ENCODE data around the gene NRXN2.

Gene NRXN2

GRCh38 chr11:64591257-64592233, 131.5 kb downstream of the NRXN2 start:
- in situ Hi-C loops (cut with MboI; ENCODE audit: low pct_unique_long_range_greater_than_20kb, low sequenced_read_pairs) = no loop called here
- DNase-seq = no peak

DNA sequence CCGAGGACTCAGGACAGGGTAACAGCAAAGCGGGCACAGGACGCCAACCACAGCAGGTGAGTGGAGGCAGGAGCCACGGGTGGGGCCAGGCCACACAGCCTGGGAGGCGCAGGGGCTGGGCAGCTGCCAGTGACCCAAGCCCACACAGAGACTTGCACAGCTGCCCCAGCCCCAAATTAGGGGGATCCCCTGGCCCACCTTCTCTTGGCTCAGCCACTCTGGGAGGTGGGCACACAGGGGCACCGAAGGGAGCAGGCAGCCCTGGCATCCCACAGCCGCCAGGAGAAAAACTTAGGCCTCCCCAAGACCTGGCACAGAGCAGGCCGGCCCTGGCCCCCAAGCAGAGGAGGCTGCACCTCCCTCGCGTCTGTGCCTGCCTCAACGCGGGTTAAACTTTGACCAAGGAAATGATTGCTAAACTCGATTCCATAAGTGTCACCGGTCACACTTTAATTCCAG, 132.2 kb downstream of the NRXN2 start, which contains the start of gene SLC22A12:
TSS of gene SLC22A12 (plus strand) at position 458 of the 459 bp plus-strand sequence. CDS start 337 bp downstream, outside the sequence.
- in situ Hi-C loops (cut with MboI; ENCODE audit: low pct_unique_long_range_greater_than_20kb, low sequenced_read_pairs) = no loop called here
- DNase-seq = no peak

- in situ Hi-C loops (cut with MboI; ENCODE audit: low pct_unique_long_range_greater_than_20kb, low sequenced_read_pairs) = no loop called here
Measured at GRCh38 chr11:64588701-64589100, 134.3 kb downstream of the NRXN2 start.

GRCh38 chr11:64586366-64586765, 136.6 kb downstream of the NRXN2 start:
- in situ Hi-C loops (cut with MboI; ENCODE audit: low pct_unique_long_range_greater_than_20kb, low sequenced_read_pairs) = no loop called here
- DNase-seq = no peak

More at GRCh38 chr11:64588701-64589100, 134.3 kb downstream of the NRXN2 start:
- no peak for DNase-seq

DNA sequence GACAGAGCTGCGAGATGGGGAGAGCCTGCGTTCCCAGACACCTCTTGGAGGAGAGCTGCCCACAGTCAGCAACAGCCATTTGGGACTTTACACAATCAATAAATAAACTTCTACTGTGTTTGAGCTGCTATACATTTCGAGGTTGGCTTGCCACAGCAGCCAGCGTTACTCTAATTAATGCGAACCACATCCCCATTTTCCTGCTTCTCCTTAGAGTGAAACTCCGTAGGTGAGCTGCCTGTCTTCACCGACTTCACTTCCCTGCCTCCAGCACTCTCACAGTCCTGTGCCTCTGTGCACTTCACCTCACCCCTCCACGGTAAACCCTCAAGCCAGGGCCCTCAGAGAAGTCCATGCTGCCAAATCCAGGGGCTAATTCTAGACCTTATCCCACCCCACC, 137.8 kb downstream of the NRXN2 start:
- in situ Hi-C loops (cut with MboI; ENCODE audit: low pct_unique_long_range_greater_than_20kb, low sequenced_read_pairs) = no loop called here
- DNase-seq = no peak

DNA sequence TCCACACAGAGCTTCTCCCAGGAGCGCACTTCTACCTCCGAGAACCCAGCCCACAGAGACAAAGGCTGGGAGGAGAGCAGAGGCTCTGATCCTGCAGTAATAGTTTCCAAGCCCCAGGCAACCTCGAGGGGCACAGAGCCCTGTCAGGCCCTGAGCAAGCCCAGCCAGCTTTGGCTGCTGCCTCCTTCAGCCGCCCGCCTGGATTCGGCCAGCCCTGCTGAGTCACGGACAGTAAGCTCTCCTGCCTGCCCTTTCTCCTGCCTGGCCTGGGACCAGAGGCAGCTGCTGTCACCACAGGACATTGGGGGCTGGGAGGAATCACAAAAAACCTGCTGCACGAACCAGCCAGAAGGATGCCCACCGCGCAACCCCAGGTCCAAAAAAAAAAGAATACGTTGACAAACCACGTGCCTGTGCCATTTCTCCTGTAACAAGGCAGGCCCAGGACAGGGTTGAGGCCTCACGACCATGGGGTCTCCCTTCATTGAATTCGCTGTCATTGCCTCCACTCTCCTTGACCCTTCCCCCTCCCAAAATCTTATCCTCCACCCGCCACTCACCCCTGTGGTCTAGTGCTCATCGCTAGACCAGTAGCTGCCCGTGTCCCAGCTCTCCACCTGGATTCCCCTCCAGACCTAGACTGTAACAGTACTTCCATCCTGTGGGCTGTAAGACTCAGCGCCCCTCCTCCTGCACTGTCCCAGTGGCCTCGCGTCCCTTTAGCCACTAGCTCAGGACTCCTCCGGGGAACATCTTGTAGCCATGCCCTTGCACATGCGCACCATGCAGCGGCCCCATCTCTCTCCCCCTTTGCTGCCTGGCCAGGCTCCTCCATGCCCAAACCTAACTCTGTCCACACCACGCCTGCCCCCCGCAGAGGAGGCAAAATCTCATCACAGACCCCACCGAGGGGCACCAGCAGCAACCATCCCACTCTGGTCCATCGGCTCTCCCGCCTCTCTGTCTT, 139.4 kb downstream of the NRXN2 start:
- in situ Hi-C loops (cut with MboI; ENCODE audit: low pct_unique_long_range_greater_than_20kb, low sequenced_read_pairs) = no loop called here
- no peak for DNase-seq

DNA sequence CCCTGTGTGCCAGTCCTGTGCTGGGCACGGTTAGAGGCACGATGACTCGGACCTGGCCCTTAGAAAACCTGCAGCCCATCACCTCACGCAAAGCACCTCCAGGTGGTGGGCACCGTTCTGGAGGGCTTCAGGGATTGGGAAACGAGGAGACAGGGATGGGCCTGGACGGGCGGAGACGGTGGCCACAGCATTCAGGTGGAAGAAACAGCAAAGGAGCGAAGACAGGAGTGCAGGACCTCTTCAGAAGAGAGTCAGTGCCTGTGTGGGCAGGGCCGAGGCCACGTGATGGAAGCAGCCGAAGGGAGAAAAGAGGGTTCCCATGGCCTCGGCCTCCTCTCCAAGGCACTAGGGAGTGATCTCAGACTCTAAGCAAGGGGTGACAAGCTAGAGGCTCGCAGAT, 140.1 kb downstream of the NRXN2 start:
- DNase-seq = no peak
- in situ Hi-C loops (cut with MboI; ENCODE audit: low pct_unique_long_range_greater_than_20kb, low sequenced_read_pairs) = no loop called here

- in situ Hi-C loops (cut with MboI; ENCODE audit: low pct_unique_long_range_greater_than_20kb, low sequenced_read_pairs) = no loop called here
- DNase-seq = no peak
Measured at GRCh38 chr11:64581057-64581523, 141.9 kb downstream of the NRXN2 start.

GRCh38 chr11:64580412-64580811, 142.6 kb downstream of the NRXN2 start:
- no peak for DNase-seq
- in situ Hi-C loops (cut with MboI; ENCODE audit: low pct_unique_long_range_greater_than_20kb, low sequenced_read_pairs) = no loop called here

DNA sequence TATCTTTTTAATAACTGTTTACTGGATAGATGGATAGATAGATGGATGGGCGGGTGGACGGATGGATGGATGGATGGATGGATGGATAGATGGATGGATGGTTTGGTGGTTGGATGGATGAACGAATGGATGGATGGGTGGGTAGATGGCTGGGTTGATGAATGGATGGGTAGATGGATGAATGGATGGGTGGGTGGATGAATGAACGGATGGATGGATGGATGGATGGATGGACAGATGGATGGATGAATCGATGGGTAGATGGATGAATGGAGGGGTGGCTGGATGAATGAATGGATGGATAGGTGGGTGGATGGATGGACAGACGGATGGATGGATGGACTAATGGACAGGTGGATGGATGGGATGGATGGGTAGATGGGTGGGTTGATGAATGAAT, 145.8 kb downstream of the NRXN2 start:
- no peak for DNase-seq
- in situ Hi-C loops (cut with MboI; ENCODE audit: low pct_unique_long_range_greater_than_20kb, low sequenced_read_pairs) = no loop called here

DNA sequence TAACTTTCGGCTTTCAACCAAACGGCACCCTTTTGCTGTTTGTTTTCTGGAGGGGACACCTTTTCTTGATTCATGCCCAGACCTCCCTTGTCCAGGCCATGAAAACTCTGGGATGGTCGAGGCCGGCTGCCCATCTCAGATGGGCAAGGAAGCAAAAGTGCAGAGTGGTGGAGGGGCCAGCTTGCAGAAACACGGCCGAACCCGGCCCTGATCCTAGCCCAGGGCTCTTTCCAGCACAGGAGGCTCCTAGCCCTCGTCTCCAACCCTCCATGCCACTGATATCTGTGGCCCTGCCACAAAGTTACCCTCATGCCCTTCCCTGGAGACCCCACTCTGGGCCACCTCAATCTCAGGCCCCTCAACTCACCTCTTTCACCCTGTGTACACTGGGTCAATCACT, 150.9 kb downstream of the NRXN2 start:
- DNase-seq = no peak
- in situ Hi-C loops (cut with MboI; ENCODE audit: low pct_unique_long_range_greater_than_20kb, low sequenced_read_pairs) = no loop called here

GRCh38 chr11:64571410-64572091, 151.4 kb downstream of the NRXN2 start:
- DNase-seq = no peak
- in situ Hi-C loops (cut with MboI; ENCODE audit: low pct_unique_long_range_greater_than_20kb, low sequenced_read_pairs) = no loop called here

DNA sequence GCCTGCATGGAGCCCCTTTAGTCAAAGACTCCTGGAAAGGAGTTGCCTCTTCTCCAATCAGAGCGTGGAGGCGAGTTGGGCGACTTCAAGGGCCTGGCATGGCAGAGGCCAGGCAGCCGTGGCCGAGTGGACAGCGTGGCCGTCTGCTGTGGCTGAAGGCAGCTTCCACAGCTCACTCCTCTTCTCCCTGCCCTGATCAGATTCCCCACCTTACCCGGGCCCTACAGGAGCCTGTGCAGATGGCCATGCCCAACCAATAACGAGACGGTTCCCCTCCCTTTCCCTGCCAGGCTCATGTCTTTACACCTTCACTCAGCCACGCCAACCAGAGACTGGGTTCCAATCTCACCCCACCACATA, 152.0 kb downstream of the NRXN2 start:
- in situ Hi-C loops (cut with MboI; ENCODE audit: low pct_unique_long_range_greater_than_20kb, low sequenced_read_pairs) = no loop called here

GRCh38 chr11:64570341-64570740, 152.7 kb downstream of the NRXN2 start:
- in situ Hi-C loops (cut with MboI; ENCODE audit: low pct_unique_long_range_greater_than_20kb, low sequenced_read_pairs) = no loop called here
- no peak for DNase-seq

More for the DNA sequence above, 152.0 kb downstream of the NRXN2 start:
- DNase-seq = no peak

GRCh38 chr11:64569300-64569970, 153.6 kb downstream of the NRXN2 start:
- in situ Hi-C loops (cut with MboI; ENCODE audit: low pct_unique_long_range_greater_than_20kb, low sequenced_read_pairs) = no loop called here
- DNase-seq = no peak

DNA sequence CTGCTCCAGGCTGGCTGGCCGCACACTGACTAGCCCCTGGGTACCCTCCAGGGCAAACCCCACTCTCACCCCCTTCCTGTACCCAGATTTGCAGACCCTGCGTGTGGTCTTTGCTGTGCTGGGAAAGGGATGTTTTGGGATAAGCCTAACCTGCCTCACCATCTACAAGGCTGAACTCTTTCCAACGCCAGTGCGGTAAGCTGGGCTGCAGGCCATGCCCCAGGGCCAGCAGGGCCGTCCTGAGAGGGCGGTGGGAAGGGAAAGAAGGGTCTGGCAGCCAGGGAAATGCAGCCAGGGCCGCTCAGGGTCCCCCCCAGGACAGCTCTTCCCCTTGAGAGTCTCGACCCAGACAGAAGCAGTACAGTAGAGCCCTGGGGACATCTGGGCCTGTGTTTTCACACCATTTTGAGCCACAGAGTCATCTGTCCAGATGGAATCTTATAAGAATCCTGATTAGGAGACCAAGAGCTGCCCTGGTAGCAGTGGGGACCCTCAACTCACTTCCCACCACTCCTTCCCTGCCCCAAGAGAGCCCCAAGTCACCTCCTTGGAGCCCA, 154.3 kb downstream of the NRXN2 start:
- in situ Hi-C loops (cut with MboI; ENCODE audit: low pct_unique_long_range_greater_than_20kb, low sequenced_read_pairs) = no loop called here
- no peak for DNase-seq

GRCh38 chr11:64568041-64568571, 154.9 kb downstream of the NRXN2 start:
- no peak for DNase-seq

More at GRCh38 chr11:64568041-64568571, 154.9 kb downstream of the NRXN2 start:
- in situ Hi-C loops (cut with MboI; ENCODE audit: low pct_unique_long_range_greater_than_20kb, low sequenced_read_pairs) = no loop called here

All from KBM-7 (cell line).